Measurements from ENCODE around the gene MED9. TPM values are rescaled to one million over a fixed set of nuclear protein-coding genes. Genes with fewer than 3 reads are reported as not detected.

MED9 gene
- total and polyA plus RNA-seq, 2 donors (not counting 1 experiment from before 2014, with no cell fraction given): 10.5 to 11.7 TPM

- H3K36me3 ChIP-seq (ENCODE audit: control insufficient read depth, insufficient read depth, low read length): no peaks in the 10 kb centered on the region
- no peaks in the 10 kb centered on the region for H3K9me3 ChIP-seq (ENCODE audit: control insufficient read depth, insufficient read depth, low read depth, low read length)
- H3K27ac ChIP-seq (ENCODE audit: insufficient read depth, low read length): no peak overlapping the region
- no peaks in the 10 kb centered on the region for H3K79me2 ChIP-seq (ENCODE audit: control insufficient read depth, insufficient read depth, low read length)
- no peak for DNase-seq (ENCODE audit: low read depth in 2 of 2)
- no peak overlapping the region for H2AFZ ChIP-seq (ENCODE audit: low read length)
- H3K4me3 ChIP-seq (replicated peaks in 1 of 4; ENCODE audit: control extremely low read depth in 1 of 4, insufficient read depth in 1 of 4, low read depth in 3 of 4, low read length in 4 of 4): no peak overlapping the region
- TF ChIP-seq EZH2 (IDR thresholded peaks at IDR 0.05; ENCODE audit: low read length, missing control alignments): no peak
- TF ChIP-seq CTCF (conservative IDR thresholded peaks at IDR 0.05 in 1 of 2, IDR thresholded peaks at IDR 0.05 in 1 of 2; ENCODE audit: low read depth in 1 of 2, low read length in 2 of 2): no peak
- no peaks in the 10 kb centered on the region for H4K20me1 ChIP-seq (ENCODE audit: control insufficient read depth, extremely low read depth, insufficient read depth, low read length)
- peaks cover 9% of the 10 kb centered on the region for H3K4me1 ChIP-seq (ENCODE audit: control insufficient read depth, extremely low read depth, insufficient read depth, low read length)
- no peak overlapping the region for H3K4me2 ChIP-seq (ENCODE audit: extremely low read depth, insufficient read depth, low read length)
- H3K9ac ChIP-seq (ENCODE audit: insufficient read depth, low read length): no peak overlapping the region
- peaks cover under 1% of the 10 kb centered on the region for H3K27me3 ChIP-seq (ENCODE audit: control insufficient read depth, insufficient read depth, low read length)
Observed at GRCh38 chr17:17431605-17432004, 45.2 kb upstream of the MED9 start.

- peak; percentile 25 to 78 for DNase-seq (ENCODE audit: low read depth in 2 of 2)
- no peak overlapping the region for H3K9ac ChIP-seq (ENCODE audit: insufficient read depth, low read length)
- no peaks in the 10 kb centered on the region for H4K20me1 ChIP-seq (ENCODE audit: control insufficient read depth, extremely low read depth, insufficient read depth, low read length)
- H2AFZ ChIP-seq (ENCODE audit: low read length): no peak overlapping the region
- no peak overlapping the region for H3K4me2 ChIP-seq (ENCODE audit: extremely low read depth, insufficient read depth, low read length)
- H3K27ac ChIP-seq (ENCODE audit: insufficient read depth, low read length): no peak overlapping the region
- no peaks in the 10 kb centered on the region for H3K79me2 ChIP-seq (ENCODE audit: control insufficient read depth, insufficient read depth, low read length)
- H3K36me3 ChIP-seq (ENCODE audit: control insufficient read depth, insufficient read depth, low read length): no peaks in the 10 kb centered on the region
- no peaks in the 10 kb centered on the region for H3K27me3 ChIP-seq (ENCODE audit: control insufficient read depth, insufficient read depth, low read length)
- TF ChIP-seq CTCF (conservative IDR thresholded peaks at IDR 0.05 in 1 of 2, IDR thresholded peaks at IDR 0.05 in 1 of 2; ENCODE audit: low read depth in 1 of 2, low read length in 2 of 2) (no peak), EZH2 (IDR thresholded peaks at IDR 0.05; ENCODE audit: low read length, missing control alignments) (no peak)
- H3K9me3 ChIP-seq (ENCODE audit: control insufficient read depth, insufficient read depth, low read depth, low read length): no peaks in the 10 kb centered on the region
- H3K4me3 ChIP-seq (replicated peaks in 1 of 4; ENCODE audit: control extremely low read depth in 1 of 4, insufficient read depth in 1 of 4, low read depth in 3 of 4, low read length in 4 of 4): no peak overlapping the region
- H3K4me1 ChIP-seq (ENCODE audit: control insufficient read depth, extremely low read depth, insufficient read depth, low read length): peaks cover 12% of the 10 kb centered on the region
Observed at GRCh38 chr17:17433000-17433703, 43.6 kb upstream of the MED9 start.

- no peaks in the 10 kb centered on the region for H3K9me3 ChIP-seq (ENCODE audit: control insufficient read depth, insufficient read depth, low read depth, low read length)
- H3K27ac ChIP-seq (ENCODE audit: insufficient read depth, low read length): peak overlapping the region; percentile 52
- H3K79me2 ChIP-seq (ENCODE audit: control insufficient read depth, insufficient read depth, low read length): no peaks in the 10 kb centered on the region
- H3K4me2 ChIP-seq (ENCODE audit: extremely low read depth, insufficient read depth, low read length): no peak overlapping the region
- H3K36me3 ChIP-seq (ENCODE audit: control insufficient read depth, insufficient read depth, low read length): no peaks in the 10 kb centered on the region
- H3K4me3 ChIP-seq (replicated peaks in 1 of 4; ENCODE audit: control extremely low read depth in 1 of 4, insufficient read depth in 1 of 4, low read depth in 3 of 4, low read length in 4 of 4): no peak overlapping the region
- H3K4me1 ChIP-seq (ENCODE audit: control insufficient read depth, extremely low read depth, insufficient read depth, low read length): peaks cover 12% of the 10 kb centered on the region
- no peaks in the 10 kb centered on the region for H3K27me3 ChIP-seq (ENCODE audit: control insufficient read depth, insufficient read depth, low read length)
- H3K9ac ChIP-seq (ENCODE audit: insufficient read depth, low read length): no peak overlapping the region
- TF ChIP-seq CTCF (conservative IDR thresholded peaks at IDR 0.05 in 1 of 2, IDR thresholded peaks at IDR 0.05 in 1 of 2; ENCODE audit: low read depth in 1 of 2, low read length in 2 of 2): no peak
- TF ChIP-seq EZH2 (IDR thresholded peaks at IDR 0.05; ENCODE audit: low read length, missing control alignments): no peak
- H4K20me1 ChIP-seq (ENCODE audit: control insufficient read depth, extremely low read depth, insufficient read depth, low read length): no peaks in the 10 kb centered on the region
- DNase-seq (ENCODE audit: low read depth in 2 of 2): no peak
- H2AFZ ChIP-seq (ENCODE audit: low read length): no peak overlapping the region
Observed at GRCh38 chr17:17434477-17434876, 42.3 kb upstream of the MED9 start.

Measured in fibroblast of lung (primary cell).